GM21529 (cell line): ENCODE measurements around the gene SMIM12.

Experiments used
- ATAC-seq: cut with Tn5 transposase; IDR thresholded peaks from one replicate; pipeline ENCODE4 v1.9.1; 2021; ENCODE audit not compliant: unreplicated experiment

Gene SMIM12, protein sequence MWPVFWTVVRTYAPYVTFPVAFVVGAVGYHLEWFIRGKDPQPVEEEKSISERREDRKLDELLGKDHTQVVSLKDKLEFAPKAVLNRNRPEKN

DNA sequence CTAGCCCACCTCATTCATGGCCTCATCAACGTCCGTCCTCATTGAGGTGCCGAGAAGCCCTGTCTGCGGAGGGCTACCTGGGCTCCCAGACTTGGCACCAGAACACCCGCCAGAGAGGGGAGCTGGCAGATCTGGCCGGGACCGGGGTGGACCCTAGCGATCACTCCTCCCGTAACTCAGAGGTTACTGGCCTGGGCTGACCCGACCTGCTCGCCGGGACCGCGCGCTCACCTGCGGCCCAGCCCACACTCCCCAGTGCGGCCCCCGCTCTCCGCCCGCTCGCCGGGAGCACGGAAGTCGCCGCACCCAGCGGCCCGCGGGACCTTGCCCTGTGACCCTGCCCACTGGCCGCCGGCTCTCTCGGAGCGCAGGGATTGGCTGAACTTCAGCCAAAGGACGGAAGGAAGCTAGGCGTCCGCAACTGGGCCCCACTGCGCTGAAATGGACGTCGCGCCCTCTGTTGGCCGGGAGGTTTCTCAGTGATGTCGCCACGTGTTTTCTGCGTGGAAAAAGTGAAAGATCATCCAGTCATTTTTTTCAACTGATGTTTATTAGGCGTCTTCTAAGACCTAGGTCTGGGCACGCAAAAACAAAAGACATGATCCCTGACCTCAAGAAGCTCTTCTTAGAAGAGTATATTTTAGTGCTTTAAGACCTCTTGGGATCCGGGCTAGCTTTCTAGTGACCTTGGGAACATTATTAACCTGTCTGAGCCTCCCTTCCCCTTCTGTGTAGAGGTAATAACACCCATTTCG lies at the start of gene SMIM12:
Gene SMIM12, minus strand, starts transcription at position 304 of the 755 bp plus-strand sequence. CDS start 3,772 bp downstream, outside the sequence.
- ATAC-seq, result peak; percentile 93

DNA sequence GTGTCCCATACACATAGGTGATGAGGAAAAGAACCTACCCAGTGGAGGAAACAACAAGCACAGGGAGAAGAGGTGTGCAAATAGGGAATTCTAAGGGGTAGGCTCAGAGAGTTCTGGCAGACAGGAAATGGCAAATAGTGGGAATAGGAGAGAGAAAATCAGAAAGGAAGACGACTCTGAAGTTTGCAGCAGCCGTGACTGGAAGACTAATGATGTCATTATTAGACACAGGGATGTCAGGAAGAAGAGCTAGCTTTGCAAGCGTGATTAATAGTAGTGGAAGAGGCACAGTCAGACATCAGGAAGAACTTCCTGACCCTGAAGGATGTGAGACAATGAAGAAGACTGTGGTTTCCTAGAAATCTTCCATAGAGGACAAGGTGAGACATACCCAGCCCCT lies 48.8 kb upstream of the SMIM12 start:
- ATAC-seq, result no peak

DNA sequence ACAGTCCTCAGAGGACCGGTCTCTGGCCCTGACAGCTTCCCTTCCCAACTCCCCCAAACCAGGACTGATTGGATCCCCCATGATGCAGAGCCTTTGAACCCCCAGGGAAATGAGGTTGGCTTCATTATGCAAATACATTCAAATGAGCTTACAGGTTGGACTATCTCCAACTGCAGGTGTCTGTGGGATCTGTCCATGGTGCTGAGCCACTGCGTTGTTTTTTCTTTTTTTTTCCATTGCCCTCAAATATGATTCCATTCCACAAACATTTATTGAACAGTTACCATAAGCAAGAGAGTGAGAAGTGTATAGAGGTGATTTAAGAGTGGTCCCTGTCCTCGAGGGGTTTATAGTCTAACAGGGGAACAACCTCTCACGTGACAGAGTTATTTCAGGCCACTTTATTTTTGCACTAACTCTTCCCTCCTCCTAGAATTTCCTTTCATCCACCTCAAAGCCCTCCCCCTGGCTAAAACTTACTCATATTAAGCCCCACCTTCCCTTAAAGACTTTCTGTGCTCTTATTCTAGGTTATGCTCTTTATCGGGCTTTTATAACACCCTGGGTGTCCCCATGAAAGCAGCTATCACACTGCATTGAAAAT lies 48.0 kb upstream of the SMIM12 start:
- no peak for ATAC-seq

DNA sequence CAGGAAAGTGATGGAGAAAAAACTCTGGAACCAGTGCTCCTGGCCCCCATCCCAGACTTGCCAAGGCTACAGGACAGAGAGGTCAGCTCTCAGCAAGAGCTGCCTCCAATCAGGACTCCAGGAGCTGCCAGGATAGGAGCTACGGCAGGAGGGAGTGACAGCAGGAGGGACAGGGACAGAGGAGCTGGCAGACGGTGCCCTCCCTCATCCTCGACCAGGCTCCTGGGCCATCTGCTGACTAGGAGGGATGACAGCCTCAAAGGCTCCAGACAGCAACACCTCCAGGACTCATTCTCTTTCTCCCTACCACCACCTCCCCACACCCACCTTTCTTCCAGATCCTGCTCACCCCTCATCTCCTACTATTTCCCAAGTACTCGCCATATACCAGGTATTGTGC lies 47.2 kb upstream of the SMIM12 start:
- no peak for ATAC-seq

DNA sequence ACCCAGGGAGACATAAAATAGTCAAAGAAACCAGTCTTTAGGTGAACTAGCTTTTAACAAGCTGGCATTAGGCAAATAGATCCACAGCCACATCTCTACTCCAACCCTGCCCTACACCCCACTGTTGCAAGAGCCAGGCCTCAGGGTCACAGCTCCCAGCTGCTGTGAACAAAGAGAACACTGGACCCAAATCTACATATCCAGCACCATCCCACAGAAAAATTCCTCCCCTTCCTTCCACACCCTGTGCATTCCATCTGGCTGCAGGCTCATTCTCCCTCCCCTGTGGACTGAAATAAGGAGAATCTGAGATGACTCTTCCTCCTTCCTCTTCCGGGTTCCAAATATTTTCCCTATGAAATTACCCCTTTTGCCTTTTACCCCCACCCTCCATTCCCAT lies 46.7 kb upstream of the SMIM12 start:
- ATAC-seq, result no peak

DNA sequence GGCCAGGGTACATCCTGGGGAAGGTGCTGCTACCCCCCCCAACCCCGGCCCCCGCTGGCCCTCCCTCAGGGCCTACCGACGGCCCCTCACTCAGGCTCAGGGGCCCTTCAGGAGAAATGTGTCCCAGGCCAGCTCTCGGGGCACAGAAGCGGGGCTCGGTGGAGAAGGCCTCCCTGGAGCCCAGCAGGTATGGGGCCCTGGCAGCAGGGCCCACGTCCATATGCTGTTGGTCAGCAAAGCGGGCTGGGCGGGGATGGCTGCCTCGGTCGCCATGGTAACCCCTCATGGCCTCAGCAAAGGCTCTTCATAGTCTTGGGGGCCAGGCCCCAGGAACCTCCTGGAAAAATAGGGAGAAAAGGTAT lies 45.5 kb upstream of the SMIM12 start:
- no peak for ATAC-seq

DNA sequence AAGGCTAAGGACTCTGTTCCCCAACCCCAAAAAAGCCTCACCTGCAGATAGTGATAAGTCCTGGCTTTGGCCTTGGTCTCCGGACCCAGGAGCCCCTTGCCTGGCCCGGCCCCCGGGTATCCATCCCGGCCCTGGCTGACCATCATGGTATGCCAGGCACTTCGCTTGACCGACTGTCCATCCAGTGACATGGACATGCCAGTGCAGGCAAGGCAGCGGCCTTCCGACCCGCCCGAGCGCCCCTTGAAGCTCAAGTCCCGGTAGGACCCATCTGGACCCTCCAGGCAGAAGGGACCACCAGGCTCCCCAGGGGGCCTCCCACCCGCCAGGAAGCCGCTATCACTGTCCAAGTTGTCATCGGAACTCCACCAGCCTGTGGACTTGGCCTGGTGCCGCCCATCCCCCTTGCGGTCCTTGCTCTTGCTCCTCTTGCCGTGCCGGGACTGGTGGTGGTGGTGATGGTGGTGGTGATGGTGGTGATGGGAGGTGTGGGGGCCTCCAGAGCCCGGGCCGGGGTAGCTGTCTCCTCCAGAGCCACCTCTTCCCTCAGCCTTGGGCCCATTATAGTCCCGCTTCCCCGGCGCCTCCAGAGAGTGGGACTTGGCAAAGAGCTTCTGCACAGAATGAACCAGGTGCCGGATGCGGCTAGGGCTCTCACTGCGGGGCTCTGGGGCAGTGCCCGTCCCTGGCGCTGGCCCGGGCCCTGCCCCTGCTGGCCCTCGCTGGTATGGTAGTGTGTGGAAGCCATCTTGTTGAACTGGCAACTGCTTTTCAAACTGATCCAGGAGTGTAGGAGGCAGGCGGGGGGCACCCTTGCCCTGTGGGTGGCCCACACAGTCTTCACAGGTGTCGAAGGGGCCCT lies 44.9 kb upstream of the SMIM12 start:
- ATAC-seq, result no peak

DNA sequence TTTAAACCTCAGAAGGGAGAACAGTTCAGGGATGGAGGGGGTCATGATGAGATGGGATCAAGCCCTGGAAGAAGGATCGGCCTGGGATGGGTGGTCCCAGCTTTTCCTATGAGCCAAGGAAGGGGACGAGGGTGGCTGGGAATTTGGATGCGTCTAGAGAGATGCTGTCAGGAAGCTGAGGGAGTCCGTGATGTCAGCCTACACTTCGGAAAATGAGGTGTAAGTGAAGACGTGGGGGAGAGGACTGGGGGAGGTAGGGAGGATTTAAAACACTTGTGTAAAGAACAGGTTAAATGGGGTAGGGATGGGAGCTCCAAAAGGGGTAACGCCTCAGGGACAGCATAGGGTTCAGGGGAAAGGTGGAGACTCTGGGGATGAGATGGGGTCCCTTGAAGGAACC lies 42.4 kb upstream of the SMIM12 start:
- no peak for ATAC-seq

DNA sequence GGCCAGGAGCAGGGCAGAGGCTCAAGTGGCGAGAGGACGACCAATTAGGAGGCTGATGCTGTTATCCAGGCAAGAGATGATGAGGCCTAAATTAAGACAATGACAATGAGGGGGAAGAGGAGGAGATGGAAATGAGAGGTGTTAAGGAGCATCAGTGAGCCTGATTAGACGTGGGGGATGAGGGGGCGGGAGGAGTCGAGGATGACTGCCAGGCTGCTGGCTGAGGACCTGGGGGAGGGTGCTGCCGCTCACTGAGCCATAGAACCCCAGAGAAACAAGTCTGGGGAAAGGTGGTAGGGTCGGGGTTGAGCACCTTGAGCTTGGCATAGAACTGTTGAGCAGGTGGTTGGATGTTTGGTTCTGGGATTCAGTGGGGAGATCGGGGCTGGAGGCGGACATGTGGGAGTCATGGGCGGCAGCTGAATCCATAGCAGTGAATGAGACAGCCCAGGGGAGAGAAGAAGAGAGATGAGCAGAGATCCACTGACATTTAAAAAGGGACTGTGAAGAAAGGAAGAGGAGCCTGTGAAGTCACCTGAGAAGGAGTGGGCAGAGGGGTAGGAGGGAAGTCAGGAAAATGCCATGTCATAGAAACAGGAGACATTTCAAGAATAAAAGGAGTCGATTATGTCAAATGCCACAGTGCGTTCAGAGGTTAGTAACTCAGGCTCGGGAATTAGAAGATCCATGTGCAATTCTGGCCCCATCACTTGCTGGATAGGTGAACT lies 41.4 kb upstream of the SMIM12 start:
- ATAC-seq, result no peak

DNA sequence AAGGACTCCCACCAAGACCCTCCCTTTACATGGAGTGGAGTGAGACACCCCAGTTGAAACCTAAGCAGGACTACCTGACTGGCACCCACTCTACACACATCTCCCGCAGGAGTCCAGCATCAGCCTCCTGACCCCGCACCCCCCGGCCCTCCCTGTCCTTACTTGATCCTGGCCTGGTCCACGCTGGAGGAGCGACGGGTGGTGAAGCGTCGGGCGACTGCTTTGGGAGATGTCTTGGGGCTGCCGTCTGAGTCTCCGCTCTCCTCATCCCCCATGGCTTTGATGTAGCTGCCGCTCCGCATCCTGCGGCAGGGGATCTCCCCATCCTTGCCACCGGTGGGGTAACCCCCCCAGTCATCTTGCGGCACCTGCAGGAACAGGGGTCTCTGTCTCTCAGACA lies 40.4 kb upstream of the SMIM12 start:
- ATAC-seq, result no peak

DNA sequence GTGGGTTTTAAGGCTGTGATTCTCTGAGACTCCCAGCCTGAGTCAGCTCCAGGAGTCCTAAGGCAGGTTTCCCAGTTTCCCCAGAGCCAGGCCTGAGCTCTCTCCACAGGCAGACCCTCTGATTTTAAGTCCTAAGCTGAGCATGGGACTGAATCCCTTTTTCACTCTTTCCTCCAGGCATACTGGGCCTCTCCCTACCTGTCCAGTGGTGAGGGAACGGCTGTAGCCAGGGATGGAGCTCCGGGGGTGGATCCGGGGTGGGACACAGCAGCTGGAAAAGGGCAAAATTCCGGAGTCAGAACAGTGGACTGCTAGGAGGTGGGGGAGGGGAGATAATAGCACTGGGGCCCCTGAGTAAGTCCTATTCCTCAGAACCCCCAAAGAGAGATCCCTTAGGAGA lies 39.9 kb upstream of the SMIM12 start:
- ATAC-seq, result no peak

DNA sequence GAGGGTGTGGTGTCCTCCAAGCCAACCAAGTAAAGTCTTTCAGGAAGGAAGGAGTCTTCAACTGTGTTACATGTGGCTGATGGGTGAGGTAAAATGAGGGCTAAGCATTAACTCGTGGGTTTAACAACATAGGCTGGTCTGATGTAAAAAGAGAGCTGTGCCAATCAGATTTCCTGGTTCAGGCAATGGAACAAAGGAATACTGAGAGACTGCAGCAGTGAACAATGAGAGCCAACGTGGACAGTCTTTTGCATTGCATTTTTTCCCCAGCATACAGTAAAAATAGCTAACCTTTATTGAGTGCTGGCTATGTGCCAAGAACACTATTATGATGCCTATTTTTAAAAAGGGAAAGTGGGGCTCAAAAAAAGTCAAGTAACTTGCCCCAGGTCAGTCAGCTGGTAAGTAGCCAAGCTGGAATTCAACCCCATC lies 38.8 kb upstream of the SMIM12 start:
- ATAC-seq, result no peak

DNA sequence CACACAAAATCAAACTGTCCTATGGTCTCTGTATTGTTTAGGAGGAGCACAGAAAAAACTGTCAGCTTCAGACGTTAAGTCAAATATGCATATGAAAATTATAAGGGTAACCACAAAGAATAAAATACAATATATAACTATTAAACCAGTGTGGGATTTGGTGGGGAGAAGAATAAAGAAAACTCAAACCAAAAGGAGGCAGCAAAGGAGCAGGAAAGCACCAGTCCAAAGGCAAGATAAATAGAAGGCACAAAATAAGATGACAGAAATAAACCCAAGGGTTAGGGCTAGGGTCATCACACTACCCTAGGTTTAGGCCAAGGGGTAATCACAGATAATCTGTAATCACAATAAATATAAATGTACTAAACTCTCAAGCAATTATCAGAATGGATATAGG lies 37.1 kb upstream of the SMIM12 start:
- no peak for ATAC-seq

DNA sequence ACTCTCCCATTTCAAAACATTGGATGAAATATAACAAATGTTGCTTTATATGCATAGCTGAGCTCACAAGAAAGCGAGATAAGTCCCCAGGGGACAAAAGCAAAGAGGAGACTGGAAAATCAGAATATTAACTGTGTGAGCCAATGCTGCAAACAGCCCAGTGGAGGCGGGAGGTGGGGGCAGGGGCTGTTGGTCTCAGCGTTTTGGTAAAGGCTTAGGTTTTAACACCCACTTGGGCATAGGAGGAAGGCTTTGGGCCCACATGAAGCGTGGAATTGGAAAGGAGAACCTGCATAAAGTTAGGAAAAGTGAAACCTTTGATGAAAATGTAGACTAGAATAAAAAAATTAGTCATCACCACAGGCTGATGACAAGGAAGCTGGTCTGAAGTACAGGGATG lies 30.2 kb upstream of the SMIM12 start:
- ATAC-seq, result no peak

DNA sequence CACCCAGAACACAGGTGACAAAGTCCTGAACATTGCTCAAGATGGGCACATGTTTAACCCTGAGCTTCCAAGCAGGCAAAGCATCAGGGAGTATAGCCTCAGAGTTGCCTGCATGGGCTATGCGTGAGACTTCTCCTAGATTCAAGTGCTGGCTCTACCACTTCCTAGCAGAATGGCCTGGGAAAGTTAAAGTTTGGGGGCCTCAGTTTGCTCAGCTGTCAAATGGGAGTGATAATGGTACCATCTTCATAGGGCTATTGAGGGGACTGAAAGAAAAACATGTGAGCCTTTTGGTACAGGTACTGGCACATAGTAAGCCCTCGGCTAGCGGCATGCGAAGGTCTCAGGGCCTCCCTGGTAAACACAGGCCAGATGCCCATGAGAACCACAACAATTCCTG lies 28.0 kb upstream of the SMIM12 start:
- ATAC-seq, result no peak

DNA sequence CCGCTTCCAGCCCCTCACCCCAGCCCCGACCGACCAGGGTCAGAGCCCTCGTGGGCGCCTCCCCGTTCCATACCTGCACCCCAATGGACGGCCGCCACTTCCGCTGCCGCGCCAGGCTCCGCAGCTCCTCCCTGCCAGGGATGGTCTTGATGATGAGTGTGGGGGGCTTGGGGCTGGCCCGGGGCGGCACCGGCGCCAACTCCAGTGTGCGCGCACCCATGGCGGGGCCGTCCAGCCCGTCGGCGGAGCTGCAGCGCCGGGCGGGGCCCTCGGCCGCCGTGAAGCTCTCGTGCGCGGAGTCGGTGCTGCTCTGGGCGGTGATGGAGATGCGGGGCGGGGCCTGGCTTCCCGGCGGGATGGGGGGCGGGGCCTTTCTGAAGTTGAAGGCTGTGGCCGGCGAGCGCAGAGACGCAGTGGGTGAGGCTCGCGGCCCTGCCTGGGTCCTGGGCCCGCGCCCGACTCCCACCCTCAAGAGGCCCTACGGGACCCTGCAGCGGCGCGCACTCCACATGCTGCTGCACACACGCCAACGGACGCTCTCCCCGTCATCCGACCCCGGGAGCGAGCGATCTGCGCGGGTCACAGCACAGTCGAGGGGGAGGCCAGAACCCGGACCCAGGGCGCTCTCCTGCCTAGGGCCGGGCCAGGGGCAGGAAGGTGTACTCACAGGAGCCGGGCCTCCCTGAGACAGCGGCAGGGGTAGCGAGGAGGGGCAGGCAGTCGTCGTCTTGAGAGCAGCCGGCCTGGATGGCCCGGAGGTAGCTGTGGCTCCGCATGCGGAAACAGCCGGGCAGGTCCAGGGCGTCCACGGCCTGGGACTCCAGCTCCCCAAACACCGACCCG lies 26.1 kb upstream of the SMIM12 start:
- no peak for ATAC-seq

DNA sequence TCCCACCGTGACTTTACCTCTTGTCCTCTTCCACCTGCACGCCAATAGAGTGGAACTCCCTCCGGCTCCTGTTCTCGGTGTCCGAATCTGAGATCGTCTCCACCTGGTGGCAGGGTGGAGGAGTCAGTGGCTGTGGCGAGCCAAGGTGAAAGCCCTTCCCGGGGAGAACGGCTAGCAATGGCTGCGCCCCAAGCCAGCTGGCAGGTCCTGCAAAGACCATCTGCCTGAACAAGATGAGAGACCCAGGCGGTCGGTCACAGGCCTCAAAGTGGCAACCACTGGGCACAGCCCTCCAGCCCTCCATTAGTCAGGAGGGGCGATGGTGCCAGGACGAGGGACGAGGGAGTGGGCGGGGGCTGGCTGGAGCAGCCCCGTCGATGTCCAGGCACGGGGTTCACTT lies 25.4 kb upstream of the SMIM12 start:
- ATAC-seq, result no peak

DNA sequence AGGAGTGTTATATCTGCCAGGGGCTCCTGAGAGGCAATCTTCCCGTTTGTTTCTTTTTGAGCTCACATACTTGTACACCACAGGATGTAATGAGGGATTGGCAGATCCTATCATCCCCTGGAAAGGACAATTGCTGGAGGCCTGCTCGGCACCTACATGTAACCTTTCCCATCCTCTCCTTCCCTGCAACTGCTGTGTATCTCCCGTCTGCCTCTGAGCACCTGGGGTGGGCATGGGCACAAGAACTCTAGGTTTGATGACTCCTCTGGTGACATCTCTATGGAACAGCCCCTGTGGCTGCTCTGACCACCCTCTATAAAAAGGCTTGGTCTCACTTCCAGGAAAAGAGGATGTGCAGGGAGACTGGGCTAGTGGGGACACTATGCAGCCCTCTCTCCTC lies 25.0 kb upstream of the SMIM12 start:
- no peak for ATAC-seq

DNA sequence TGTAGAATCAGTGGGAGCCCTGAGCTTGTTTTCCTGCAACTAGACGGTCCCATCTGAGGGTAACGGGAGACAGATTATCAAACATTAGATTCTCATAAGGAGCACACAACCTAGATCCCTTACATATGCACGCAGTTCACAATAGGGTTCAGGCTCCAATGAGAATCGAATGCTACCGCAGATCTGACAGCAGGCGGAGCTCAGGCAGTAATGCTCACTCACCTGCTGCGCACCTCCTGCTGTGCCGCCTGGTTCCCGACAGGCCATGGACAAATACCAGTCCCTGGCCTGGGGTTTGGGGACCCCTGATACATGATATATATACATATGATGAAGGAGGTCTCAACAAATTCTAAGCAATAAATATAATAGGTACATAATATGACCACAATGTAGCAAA lies 19.7 kb upstream of the SMIM12 start:
- no peak for ATAC-seq

DNA sequence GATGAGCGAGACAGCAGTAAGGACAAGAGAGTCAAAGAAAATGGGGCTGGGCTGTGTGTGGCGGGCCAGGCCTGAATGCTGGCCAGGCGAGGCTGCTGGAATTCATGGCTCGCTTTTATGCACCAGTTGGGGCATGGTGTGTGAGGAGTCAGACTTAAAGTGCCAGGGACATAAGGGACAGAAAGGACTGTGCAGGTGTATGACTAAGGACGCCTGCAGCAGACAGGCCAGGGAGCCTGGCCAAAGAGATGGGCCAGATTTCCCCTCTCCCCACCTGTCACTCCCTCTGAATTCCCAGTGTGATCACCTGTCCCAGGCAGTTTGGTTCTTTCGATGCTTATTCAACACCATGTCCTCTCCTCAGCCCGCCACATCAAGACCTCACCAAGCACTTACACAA lies 16.9 kb upstream of the SMIM12 start:
- no peak for ATAC-seq
